Smooth muscle cell of the pulmonary artery (primary cell): Measurements from ENCODE around the gene NPVF. TPM values are rescaled to one million over a fixed set of nuclear protein-coding genes. Genes with fewer than 3 reads are reported as not detected.

ENCODE experiments used
- total RNA-seq: library from RNA; depleted of rRNA; stranded (reverse); fragments of >200 nt; gene quantifications from 2 replicates; pipeline ENCODE4 v1.2.3, GENCODE V29; 2014

The NPVF gene
- not detected in 2 replicates for total RNA-seq

GRCh38 chr7:25228386-25228785 lies at the start of gene NPVF:
TSS of gene NPVF (minus strand) at chr7:25228486. CDS start at chr7:25228439, 47 bp downstream.

Other genes with a start within 250 kb of the NPVF start
- 8.0 and 15.4 TPM in 2 replicates for gene OSBPL3, start 248.3 kb downstream of the NPVF start, total RNA-seq
- 34.7 and 43.6 TPM in 2 replicates for gene CYCS, start 103.2 kb downstream of the NPVF start, total RNA-seq